Islet of Langerhans (tissue), 1 donor: ENCODE results near the gene CNKSR3.
A peak's percentile ranks its signal among the peaks of the same experiment; 100 is the strongest.

Experiments
- FAIRE-seq: peaks from one replicate; lab custom pipeline; 2011; peaks lifted over from hg19 to GRCh38; lab: Jason Lieb, UNC

Gene CNKSR3

GRCh38 chr6:154448448-154449096 is 61.9 kb downstream of the CNKSR3 start:
- no peak for FAIRE-seq

- no peak for FAIRE-seq
Measured at GRCh38 chr6:154447954-154448353, 62.5 kb downstream of the CNKSR3 start.

GRCh38 chr6:154446984-154447383 is 63.5 kb downstream of the CNKSR3 start:
- FAIRE-seq = no peak

GRCh38 chr6:154445417-154445816 is 65.1 kb downstream of the CNKSR3 start:
- no peak for FAIRE-seq

DNA sequence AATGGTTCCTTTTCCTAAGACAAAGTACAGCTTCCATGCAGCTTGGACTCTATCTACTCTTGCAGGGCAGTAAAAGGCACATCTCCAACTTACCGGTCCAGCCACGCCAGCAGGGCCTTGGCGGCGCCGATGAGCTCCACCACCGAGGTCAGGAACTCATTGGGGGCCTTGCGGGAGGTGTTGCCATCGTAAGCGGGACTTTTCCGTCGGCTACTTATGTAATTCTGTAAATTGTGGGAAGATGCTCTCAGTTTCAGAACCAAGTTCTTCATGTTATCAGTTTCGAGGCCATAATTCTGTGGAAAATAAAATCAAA is 68.5 kb downstream of the CNKSR3 start:
- FAIRE-seq = no peak

GRCh38 chr6:154440422-154441043 is 70.0 kb downstream of the CNKSR3 start:
- FAIRE-seq = no peak

- no peak for FAIRE-seq
Measured at GRCh38 chr6:154440022-154440421, 70.5 kb downstream of the CNKSR3 start.

GRCh38 chr6:154438882-154439415 is 71.5 kb downstream of the CNKSR3 start:
- FAIRE-seq = no peak

GRCh38 chr6:154435400-154435945 is 75.0 kb downstream of the CNKSR3 start:
- FAIRE-seq = no peak

DNA sequence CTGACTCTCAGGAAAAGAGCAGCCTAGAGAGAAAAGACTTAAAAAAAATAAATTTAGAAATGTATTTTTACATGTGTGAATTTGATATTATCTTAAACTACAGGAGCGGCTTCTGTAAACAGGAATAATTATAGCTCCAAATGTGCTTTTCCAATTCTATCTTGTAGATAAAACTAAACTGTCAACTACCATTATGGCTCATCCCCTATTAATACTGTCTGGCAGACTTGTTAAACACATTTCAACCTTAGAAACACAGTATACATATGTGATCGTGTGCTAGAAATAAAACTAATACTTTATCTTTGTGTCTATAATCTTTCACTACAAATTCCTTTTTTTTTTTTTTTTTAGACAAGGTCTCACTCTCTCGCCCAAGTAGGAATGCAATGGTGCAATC is 75.8 kb downstream of the CNKSR3 start:
- no peak for FAIRE-seq

- no peak for FAIRE-seq
Measured at GRCh38 chr6:154433477-154434241, 76.8 kb downstream of the CNKSR3 start.

- FAIRE-seq = no peak
Measured at GRCh38 chr6:154432533-154433476, 77.7 kb downstream of the CNKSR3 start.

DNA sequence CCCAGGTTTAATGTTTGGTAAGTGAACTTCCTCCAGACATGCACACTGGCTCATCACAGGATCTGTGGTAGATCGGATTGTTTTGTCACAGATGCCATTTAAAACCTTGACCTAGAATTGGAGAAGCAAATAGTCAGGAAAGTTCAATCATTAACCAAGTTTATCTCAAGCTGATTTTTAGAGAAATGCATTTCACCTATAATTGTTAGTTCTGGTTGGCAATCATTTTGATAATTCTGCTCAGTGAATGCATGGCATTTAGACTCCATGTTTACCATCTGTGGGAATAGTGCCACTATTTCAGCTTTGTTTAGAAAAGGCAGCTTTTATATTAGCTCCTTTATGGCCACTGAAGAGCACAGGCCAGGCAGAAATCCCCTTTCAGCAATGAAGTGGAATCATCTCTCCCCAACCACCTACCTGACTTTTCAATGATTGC is 80.0 kb downstream of the CNKSR3 start:
- FAIRE-seq = peak; percentile 99

DNA sequence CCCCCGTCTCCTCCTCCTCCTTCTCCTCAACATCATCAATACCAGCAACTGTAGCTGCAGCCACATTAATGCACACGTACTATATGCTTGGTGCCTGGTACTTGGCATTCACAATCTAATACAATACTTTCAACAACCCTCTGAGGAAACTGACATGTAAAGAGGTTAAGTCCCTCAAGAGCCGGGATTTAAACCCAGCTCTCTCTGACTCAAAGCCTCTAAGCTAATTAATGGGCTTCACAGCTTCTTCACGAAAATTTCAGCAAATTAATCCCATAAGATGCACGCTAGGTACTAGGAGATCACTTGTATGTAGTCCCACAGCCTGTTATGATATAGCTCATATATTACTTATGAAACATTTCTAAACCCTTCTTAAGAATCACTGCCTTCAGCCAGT is 80.8 kb downstream of the CNKSR3 start:
- no peak for FAIRE-seq

DNA sequence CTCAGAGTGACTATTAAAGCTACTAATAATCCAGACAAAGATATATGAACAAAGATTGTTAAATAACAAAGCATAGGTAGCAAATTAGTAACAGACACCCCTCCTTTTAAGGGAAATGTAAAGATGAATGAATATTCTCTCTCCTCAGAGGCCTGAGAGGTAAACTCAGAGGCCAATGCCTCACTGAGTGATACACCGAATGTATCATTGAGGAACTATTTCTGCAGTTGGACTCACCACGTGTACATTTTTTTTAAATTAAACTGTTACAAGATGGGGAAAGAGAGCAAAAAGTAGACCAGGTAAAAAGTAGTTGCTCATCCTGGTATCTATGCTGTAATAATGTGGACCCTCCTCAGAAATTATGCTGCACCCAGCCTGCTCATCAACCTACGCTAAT is 81.6 kb downstream of the CNKSR3 start:
- no peak for FAIRE-seq

DNA sequence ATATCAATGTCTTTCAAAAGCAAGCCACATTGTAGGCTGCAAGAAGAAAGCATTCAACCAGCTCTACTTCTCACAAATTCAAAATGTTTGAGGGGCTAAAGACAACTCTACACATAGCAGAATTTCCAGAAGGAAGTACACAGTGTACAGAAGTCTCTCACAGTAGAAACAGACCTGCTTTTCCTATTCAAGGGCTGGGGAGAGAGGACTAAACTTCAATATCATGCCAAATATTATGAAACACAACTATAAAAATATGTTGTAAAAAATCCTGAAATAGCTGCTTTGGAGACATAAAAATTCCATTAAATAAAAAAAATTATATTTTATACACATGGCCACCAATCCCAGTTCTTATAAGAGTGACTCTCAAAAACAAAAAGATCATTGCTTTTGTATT is 83.0 kb downstream of the CNKSR3 start:
- FAIRE-seq = no peak

GRCh38 chr6:154426997-154427396 is 83.5 kb downstream of the CNKSR3 start:
- FAIRE-seq = no peak

GRCh38 chr6:154425034-154425433 is 85.5 kb downstream of the CNKSR3 start:
- FAIRE-seq = no peak

- no peak for FAIRE-seq
Measured at GRCh38 chr6:154414021-154414813, 96.3 kb downstream of the CNKSR3 start.

- no peak for FAIRE-seq
Measured at GRCh38 chr6:154412106-154412820, 98.2 kb downstream of the CNKSR3 start.
